HG03175 (cell line): ENCODE data around the gene FAM13A.
"Not testable (repeated sequence)": the region's sequence is repeated elsewhere in the genome, so short reads cannot be mapped to it uniquely, and the experiment has no call there.

Source experiments
- ATAC-seq: cut with Tn5 transposase; IDR thresholded peaks from one replicate; pipeline ENCODE4 v1.9.1; 2021; ENCODE audit warnings: mild to moderate bottlenecking, moderate library complexity; ENCODE audit not compliant: unreplicated experiment

The FAM13A gene

GRCh38 chr4:89044147-89044900 lies 12.7 kb downstream of the FAM13A start:
- no peak for ATAC-seq

DNA sequence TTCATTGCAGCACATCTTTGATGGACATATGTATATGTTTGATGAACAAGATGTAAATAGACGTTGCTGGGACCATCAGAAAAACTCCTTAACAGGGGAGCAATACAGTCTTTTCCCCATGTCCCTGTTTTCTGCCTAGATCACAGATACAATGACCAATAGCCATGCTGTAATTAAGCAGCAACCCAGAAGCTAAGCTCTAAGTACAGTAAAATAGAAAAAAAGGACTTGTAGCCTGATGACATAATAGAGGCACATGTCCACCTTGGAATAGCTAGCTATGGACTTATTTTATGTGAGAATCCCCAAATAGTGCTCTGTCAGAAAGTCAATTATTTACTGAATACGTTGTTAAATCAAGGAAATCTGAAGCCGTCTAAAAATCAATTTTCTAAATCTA lies 14.9 kb downstream of the FAM13A start:
- no peak for ATAC-seq

DNA sequence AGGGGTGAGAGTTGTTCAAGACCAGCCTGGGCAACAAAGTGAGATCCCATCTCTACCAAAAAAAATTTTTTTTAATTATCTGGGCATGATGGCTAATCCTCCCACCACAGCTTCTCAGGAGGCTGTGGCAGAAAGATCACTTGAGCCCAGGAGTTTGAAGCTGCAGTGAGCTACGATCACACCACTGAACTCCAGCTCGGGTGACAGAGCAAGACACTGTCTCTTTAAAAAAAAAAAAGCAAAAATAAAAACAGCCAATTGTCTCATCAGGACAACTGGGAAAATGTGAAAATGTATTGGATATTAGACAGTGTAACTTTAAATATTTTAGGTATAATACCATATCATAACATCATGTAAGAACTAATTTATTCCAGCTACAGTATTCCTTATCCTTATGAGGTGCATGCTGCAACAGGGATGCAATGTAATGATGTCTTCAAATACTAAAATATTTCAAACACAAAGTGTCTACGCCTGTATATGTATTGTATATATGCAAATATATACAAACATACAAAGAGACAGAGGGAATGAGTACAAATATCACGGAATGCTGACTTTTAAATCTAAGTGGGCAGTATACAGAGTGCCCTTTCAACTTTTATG lies 17.2 kb downstream of the FAM13A start:
- no peak for ATAC-seq

DNA sequence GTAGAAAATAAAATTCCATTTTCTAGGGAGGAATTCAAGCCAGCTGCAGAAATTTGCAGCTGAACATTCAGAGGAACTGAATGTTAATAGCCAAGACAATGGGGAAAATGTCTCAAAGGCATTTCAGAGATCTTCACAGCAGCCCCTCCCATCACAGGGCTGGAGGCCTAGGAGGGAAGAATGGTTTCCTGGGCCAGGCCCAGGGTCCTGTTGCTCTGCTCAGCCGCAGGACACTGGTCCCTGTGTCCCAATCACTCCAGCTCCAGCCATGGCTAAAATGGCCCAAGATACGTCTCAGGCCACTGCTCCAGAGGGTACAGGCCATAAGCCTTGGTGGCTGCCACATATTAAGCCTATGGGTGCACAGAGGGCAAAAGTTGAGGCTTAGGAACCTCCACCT lies 20.4 kb downstream of the FAM13A start:
- ATAC-seq, result no peak

DNA sequence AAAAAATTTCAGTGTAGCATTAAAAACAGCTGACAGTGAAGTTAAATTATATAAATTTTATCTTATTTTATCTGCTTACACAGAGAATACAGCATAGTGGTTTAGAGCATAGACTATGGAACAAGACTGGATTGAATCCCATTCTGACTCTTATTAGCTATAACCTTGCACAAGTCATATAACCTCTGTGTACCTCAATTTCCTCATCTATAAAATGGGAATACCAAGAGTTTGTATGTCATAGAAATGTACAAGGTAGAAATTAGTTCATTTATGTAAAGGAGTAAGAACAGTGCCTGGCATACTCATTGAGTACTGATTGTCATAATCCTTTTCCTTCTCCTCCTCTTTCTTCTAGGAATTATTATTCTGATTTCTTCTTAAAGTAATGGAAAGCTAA lies 25.7 kb downstream of the FAM13A start:
- no peak for ATAC-seq

DNA sequence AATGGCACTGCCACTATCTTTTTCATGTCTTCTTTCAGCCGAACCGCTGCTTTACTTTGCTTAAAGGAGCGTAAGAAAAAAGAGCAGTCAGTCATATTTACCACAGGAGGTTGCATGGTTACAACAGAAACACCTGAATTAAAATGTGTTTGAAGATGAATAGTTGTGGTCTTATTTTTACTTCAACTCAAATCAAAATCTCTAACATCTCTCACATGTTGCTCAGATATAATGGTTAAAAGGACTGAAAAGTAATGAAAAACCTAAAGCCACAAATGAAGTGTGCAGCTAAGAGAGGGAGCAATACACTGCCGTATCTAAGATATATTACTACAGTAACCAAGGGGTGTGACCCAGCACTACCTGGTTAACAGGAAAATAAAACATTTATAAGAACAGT lies 27.4 kb downstream of the FAM13A start:
- no peak for ATAC-seq

DNA sequence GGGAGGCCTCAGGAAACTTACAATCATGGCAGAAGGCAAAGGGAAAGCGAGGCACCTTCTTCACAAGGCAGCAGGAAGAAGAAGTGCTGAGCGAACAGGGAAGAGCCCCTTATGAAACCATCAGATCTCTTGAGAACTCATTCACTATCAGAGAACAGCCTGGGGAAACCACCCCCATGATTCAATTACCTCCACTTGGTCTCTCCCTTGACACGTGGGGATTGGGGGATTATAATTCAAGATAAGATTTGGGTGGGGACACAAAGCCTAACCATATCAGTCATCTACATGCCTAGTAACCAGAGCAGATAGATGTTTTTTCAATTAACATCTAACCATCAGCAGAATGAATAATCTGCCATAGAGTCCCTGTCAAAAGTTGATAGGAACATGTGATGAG lies 30.4 kb downstream of the FAM13A start:
- no peak for ATAC-seq

GRCh38 chr4:89024051-89024675 lies 32.8 kb downstream of the FAM13A start:
- peak; percentile 99 for ATAC-seq

- ATAC-seq, result no peak
Measured at GRCh38 chr4:89023140-89023539, 33.8 kb downstream of the FAM13A start.

- no peak for ATAC-seq
Measured at GRCh38 chr4:89022426-89023128, 34.4 kb downstream of the FAM13A start.

DNA sequence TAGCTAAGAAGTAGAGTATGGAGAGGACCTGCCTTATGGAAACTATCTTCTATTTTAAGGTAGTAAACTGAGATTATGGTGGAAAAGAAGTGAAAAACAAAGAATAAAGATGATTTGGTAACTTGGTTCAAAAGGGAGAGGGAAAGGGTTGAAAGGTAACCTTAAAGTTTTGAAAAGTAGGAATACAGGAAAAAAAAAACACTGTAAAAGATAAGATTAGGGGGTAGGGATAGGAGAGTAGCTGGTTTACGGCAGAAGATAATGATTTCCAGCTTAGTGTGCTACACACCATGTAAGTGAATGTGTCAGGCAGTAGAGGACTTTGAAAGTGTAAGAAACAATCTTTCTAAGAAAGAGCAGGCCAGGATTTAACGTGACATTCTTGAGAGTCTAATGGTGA lies 35.3 kb downstream of the FAM13A start:
- ATAC-seq, result no peak

DNA sequence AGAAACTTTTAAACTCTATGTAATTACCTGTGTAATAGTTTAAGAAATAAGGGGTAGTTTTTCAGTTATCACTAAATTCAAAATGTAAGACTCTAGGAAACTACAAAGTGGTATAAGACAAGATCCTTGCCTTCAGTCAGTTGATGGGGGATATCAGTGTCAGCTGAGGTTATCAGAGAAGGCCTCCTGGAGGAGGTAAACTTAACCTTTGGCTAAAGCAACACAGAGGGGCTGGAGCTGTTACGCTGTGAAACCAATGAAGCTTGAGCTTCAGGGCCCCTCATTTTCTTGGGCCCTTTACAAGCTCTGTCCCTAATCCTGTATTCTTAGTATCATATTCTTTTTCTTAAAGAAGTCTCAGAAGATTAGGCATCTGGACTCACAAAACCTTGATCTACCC lies 35.9 kb downstream of the FAM13A start:
- ATAC-seq, result no peak

GRCh38 chr4:89014897-89015296 lies 42.1 kb downstream of the FAM13A start:
- ATAC-seq, result not testable (repeated sequence)

DNA sequence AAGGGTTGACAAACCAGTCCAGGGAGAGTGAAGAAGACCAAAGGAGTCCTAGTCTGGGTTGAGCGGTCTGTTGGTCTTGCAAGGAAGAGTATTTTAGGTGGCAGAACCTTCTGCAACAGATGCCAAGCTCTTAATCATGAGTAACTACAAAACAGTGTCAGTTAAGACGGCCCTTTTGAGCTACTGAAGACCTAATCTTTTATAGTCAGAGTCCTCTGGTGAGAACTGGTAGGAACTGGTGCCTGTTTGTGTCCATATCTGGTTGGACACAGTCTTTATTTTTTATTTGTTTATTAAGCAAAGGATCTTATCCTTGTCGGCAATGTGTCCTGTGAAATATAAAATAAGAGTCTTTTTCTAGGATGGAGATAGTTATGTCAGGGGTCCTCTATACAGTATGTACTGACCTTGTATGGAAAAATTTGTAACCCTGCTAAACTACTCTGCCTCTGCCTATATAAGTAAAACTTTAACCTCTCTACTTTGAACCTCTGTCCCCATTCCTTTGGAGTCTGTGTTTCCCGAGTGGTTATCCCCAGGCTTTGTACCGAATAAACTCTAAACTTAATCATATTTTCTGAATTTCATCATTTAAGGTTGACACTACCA lies 47.1 kb downstream of the FAM13A start:
- ATAC-seq, result no peak

GRCh38 chr4:89009115-89009514 lies 47.9 kb downstream of the FAM13A start:
- ATAC-seq, result peak; percentile 75

DNA sequence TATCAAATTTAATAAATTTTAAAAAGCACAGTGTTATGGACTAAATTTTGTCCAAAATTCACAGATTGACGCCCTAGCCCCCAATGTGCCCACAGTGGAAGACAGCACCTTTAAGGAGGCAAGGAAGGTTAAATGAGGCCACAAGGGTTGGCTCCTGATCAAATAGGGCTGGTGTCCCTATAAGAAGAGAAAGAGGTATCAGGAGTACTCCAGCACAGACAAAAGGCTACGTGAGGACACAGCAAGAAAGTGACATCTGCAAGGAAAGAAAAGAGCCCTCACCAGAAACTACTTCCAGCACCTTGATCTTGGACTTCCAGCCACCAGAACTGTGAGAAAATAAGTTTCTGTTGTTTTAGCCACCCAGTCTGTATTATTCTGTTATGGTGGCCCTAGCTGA lies 48.8 kb downstream of the FAM13A start:
- ATAC-seq, result no peak

GRCh38 chr4:89007338-89007939 lies 49.5 kb downstream of the FAM13A start:
- no peak for ATAC-seq

DNA sequence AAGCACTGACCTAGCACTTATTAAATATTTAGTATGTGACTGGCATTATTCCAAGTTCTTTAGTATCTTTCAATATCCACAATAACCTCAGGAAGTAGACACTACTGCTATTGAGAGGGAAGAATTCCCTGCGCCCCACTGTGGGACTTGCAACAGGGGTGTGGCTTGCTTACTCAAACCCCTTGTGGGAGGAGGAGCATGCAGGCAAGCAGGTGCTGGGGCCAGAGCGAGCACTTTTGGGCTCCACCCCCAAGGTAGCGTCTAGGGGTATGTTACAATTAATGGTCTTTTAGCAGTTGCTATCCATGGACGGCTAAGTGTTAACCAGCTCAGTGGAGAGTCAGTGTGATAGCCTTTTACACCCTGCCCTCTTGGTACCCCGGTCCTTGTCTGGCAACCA lies 50.7 kb downstream of the FAM13A start:
- ATAC-seq, result no peak

DNA sequence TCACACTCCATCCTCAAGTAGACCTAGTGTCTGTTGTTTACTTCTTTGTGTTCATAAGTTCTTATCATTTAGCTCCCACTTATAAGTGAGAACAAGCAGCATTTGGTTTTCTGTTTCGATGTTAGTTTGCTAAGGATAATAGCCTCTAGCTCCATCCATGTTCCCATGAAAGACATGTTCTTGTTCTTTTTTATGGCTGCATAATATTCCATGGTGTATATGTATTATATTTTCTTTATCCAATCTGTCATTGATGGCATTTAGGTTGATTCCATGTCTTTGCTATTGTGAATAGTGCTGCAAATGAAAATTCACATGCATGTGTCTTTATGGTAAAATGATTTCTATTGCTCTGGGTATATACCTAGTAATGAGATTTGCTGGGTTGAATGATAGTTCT lies 51.9 kb downstream of the FAM13A start:
- ATAC-seq, result not testable (repeated sequence)

- ATAC-seq, result no peak
Measured at GRCh38 chr4:89001647-89002445, 55.1 kb downstream of the FAM13A start.
